GM21825 (cell line): Measurements from ENCODE around the gene NNT.
"Not testable (repeated sequence)": the region's sequence is repeated elsewhere in the genome, so short reads cannot be mapped to it uniquely, and the experiment has no call there.

Experiments
- ATAC-seq: cut with Tn5 transposase; IDR thresholded peaks from one replicate; pipeline ENCODE4 v1.9.1; 2021; ENCODE audit warnings: mild to moderate bottlenecking, moderate library complexity; ENCODE audit not compliant: unreplicated experiment

The NNT gene

GRCh38 chr5:43582082-43583005, 20.6 kb upstream of the NNT start:
- ATAC-seq: no peak

GRCh38 chr5:43583724-43584123, 19.3 kb upstream of the NNT start:
- no peak for ATAC-seq

GRCh38 chr5:43584166-43584699, 18.7 kb upstream of the NNT start:
- no peak for ATAC-seq

- no peak for ATAC-seq
These were observed 14.1 kb upstream of the NNT start for GRCh38 chr5:43588842-43589241.

GRCh38 chr5:43589310-43589709, 13.7 kb upstream of the NNT start:
- ATAC-seq: no peak

GRCh38 chr5:43590700-43591099, 12.3 kb upstream of the NNT start:
- ATAC-seq: no peak

- ATAC-seq: no peak
These were observed 10.6 kb upstream of the NNT start for GRCh38 chr5:43592363-43592762.

- ATAC-seq: not testable (repeated sequence)
These were observed 4.1 kb upstream of the NNT start for GRCh38 chr5:43598927-43599326.

- peak; percentile 32 for ATAC-seq
These were observed 1.3 kb upstream of the NNT start for GRCh38 chr5:43601454-43602260.

- ATAC-seq: peak; percentile 51
These were observed 601 bp downstream of the NNT start for GRCh38 chr5:43603344-43604217.

GRCh38 chr5:43604699-43605098, 1.7 kb downstream of the NNT start:
- no peak for ATAC-seq

- ATAC-seq: no peak
These were observed 3.4 kb downstream of the NNT start for GRCh38 chr5:43606351-43606750.

GRCh38 chr5:43608406-43608805, 5.4 kb downstream of the NNT start:
- ATAC-seq: no peak

GRCh38 chr5:43609752-43610151, 6.8 kb downstream of the NNT start:
- ATAC-seq: peak; percentile 74

GRCh38 chr5:43613370-43613769, 10.4 kb downstream of the NNT start:
- ATAC-seq: no peak

GRCh38 chr5:43615445-43616184, 12.6 kb downstream of the NNT start:
- no peak for ATAC-seq

- no peak for ATAC-seq
These were observed 13.6 kb downstream of the NNT start for GRCh38 chr5:43616535-43616934.

GRCh38 chr5:43619380-43619779, 16.4 kb downstream of the NNT start:
- no peak for ATAC-seq

- no peak for ATAC-seq
These were observed 16.9 kb downstream of the NNT start for GRCh38 chr5:43619911-43620310.

GRCh38 chr5:43620944-43621505, 18.0 kb downstream of the NNT start:
- no peak for ATAC-seq
